HG03095 (cell line): Measurements from ENCODE around the gene RPL10.

Experiments
- ATAC-seq: cut with Tn5 transposase; IDR thresholded peaks from one replicate; pipeline ENCODE4 v1.9.1; 2021; ENCODE audit warnings: moderate library complexity; ENCODE audit not compliant: unreplicated experiment

Gene RPL10

GRCh38 chrX:154428176-154429171, 30.3 kb downstream of the RPL10 start, which contains the start of gene ATP6AP1:
TSS of gene ATP6AP1 (plus strand) at chrX:154428677. CDS start at chrX:154428693, 16 bp downstream.
- ATAC-seq = peak; percentile 92

DNA sequence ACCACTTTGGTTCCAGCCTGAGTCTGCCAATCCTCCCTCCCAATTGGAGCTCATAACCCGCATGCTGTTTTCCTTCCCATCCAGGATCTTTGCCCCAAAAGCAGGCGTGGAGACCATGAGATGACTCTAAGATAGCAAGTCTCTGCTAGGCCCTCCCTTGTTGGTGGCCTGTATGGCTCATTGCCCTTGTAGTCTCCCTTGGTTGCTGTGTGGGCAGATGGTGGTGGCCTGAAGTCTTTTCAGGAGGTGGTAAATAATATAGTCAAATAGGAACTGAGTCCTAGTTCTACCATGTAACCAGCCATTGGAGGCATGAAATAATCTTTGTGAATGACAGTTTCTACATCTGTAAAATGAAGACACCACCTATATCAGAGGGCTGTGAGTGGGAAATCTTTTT, 31.5 kb downstream of the RPL10 start:
- ATAC-seq = no peak

- ATAC-seq = no peak
Observed at GRCh38 chrX:154430479-154430878, 32.3 kb downstream of the RPL10 start.

- no peak for ATAC-seq
Observed at GRCh38 chrX:154430916-154431315, 32.7 kb downstream of the RPL10 start.

GRCh38 chrX:154431341-154431740, 33.2 kb downstream of the RPL10 start:
- ATAC-seq = no peak

DNA sequence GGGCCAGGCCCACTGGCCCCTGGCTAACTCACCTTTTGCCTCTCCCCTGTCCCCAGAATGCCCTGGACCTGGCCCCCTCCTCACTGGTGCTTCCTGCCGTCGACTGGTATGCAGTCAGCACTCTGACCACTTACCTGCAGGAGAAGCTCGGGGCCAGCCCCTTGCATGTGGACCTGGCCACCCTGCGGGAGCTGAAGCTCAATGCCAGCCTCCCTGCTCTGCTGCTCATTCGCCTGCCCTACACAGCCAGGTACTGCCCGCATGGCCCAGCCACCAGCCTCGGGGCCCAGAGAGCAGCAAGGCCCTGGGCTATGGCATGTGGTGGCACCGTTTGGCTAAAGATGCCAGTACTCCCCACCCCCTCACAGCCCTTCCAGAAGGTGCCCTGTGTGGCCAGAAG, 34.0 kb downstream of the RPL10 start:
- no peak for ATAC-seq

DNA sequence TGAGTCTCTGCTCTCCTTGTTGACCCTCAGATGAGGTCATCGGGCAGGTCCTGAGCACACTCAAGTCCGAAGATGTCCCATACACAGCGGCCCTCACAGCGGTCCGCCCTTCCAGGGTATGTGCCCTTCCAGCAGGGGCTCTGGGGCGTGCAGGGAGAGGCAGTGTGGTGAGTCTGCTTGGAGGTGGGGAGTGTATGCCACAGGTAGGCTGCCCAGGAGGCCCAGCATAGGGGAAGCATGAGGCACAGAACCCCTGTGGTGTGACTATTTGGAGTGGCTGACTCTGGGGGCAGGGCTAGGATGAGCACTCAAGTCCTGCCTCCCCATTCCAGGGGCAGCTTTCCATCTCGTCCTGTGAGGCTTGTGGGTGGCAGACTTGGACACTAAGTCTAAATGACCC, 35.4 kb downstream of the RPL10 start:
- no peak for ATAC-seq

DNA sequence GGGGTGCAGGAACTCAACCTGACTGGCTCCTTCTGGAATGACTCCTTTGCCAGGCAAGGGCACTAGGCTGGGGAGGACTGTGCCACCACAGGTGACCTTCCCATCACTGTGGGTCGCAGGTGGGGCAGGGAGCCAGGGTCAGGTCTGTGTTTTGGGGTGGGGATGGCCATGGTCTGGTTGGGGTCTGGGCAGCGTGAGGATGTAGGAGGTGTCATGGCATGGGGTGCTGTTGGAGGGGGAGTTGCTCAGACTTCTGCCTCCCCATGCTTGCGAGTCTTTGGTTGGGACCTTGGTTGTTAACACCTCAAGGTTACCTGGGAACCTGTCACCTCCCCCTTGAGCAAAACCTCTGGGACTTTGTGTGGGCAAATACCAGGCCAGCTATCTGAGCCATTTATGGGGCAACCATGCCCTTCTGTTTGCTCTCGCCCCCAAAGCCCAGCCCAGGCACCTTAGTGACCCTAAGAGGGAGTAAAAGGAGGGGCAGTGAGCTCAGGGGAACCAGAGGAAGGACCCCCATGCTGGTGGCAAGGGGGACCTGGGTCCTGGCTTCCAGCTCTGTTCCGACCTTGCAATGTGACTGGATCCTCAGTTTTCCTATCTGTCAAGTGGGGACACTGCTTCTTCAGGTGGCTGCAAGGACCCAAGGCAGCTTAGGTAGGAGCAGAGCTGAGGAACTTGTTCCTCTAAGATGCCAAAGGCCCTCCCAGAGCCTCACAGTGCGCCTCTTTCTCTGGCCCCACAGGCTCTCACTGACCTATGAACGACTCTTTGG, 36.4 kb downstream of the RPL10 start:
- no peak for ATAC-seq

GRCh38 chrX:154435171-154435733, 37.1 kb downstream of the RPL10 start:
- ATAC-seq = no peak

GRCh38 chrX:154436374-154436982, 38.3 kb downstream of the RPL10 start:
- no peak for ATAC-seq

- no peak for ATAC-seq
Observed at GRCh38 chrX:154436983-154437752, 39.0 kb downstream of the RPL10 start, which contains the start of gene GDI1. TSS of gene GDI1 (plus strand) at chrX:154437154. CDS start at chrX:154437255, 101 bp downstream.

- ATAC-seq = no peak
Observed at GRCh38 chrX:154437971-154438893, 40.1 kb downstream of the RPL10 start.

DNA sequence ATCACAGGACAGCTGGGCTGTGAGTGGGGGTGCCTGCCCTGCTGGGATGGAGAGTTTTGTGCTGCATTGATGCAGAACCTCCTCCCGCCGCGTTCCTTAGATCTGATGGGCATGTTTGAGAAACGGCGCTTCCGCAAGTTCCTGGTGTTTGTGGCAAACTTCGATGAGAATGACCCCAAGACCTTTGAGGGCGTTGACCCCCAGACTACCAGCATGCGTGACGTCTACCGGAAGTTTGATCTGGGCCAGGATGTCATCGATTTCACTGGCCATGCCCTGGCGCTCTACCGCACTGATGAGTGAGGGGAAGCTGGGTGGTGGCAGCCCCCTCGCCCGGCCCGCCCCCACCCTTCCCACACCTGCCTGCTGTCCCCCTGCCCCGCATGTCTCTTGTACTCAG, 41.7 kb downstream of the RPL10 start:
- no peak for ATAC-seq

DNA sequence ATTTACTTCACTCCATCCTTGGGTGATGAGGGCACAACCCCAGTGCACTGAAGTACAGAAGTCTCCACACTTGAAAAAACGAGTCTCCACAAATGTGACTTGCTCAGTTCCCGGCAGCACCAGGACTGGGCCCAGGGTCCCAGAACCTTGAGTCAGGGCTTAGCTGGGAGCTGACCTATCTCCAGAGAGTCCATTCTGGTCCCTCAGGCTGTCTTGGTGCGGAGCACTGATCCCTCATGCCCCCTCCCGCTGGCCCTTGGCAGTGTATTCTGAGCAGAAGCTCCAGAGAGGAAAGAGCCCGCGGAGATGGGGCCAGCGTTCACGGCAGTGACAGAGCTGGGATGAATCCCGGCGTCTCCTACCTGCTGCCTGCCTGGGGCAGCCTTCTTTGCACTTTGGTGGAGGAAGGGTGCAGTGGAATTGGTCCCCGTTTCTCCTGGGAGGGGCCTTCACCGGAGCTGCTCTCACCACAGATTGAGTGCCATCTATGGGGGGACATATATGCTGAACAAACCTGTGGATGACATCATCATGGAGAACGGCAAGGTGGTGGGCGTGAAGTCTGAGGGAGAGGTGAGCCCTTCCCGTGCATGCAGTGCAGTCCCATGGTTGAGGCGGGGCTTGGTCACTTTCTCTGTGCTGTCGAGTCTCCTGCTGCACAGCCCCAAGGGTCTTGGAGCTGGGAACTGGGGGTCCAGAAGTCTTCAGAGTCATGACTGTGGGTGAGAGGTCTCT, 42.6 kb downstream of the RPL10 start:
- ATAC-seq = no peak

GRCh38 chrX:154441564-154441963, 43.4 kb downstream of the RPL10 start:
- no peak for ATAC-seq

GRCh38 chrX:154441984-154442707, 44.0 kb downstream of the RPL10 start:
- ATAC-seq = no peak

DNA sequence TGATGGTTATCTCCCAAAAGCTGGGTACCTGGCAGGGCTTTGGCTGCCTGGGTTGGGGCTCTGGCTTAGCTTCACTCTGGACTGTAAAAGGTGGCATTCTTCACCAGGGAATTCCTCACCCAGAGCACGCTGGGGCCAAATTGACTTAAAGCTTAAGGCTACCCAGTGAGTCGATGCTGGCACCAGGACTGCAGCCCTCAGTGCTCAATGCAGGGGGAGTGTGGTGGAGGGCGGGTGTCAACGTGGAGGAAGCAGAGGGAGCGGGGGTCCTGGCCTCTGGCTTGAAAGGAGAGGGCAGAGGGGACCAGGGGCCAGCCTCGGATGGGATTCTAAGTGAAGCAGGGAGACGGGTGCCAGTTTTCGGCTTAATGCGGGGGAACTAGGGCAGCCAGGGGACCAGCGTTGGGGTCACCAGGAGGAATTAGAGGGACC, 45.3 kb downstream of the RPL10 start:
- ATAC-seq = no peak
